HFFc6 (cell line): ENCODE data around the gene CD81. TPM values are rescaled to one million over a fixed set of nuclear protein-coding genes. Genes with fewer than 3 reads are reported as not detected.
"Not testable (repeated sequence)": the region's sequence is repeated elsewhere in the genome, so short reads cannot be mapped to it uniquely, and the experiment has no call there.

ENCODE experiments used
- DNase-seq: peaks from one replicate; pipeline ENCODE4 v3.0.0-alpha.2; 2018
- H3K27ac Mint-ChIP-seq: 2 replicates; pipeline ENCODE4 v1.8.0; 2020; ENCODE audit warnings: mild to moderate bottlenecking, mixed read lengths
- H3K27me3 Mint-ChIP-seq: 2 replicates; pipeline ENCODE4 v1.8.0; 2021; ENCODE audit warnings: mild to moderate bottlenecking, moderate library complexity, mixed read lengths; ENCODE audit not compliant: insufficient read depth
- H3K36me3 Mint-ChIP-seq: 2 replicates; pipeline ENCODE4 v1.8.0; 2021; ENCODE audit warnings: low read depth, mixed read lengths
- H3K4me1 Mint-ChIP-seq: 2 replicates; pipeline ENCODE4 v1.8.0; 2020; ENCODE audit warnings: low read depth, mixed read lengths
- H3K4me3 Mint-ChIP-seq: 2 replicates; pipeline ENCODE4 v1.8.0; 2020; ENCODE audit warnings: mild to moderate bottlenecking, moderate library complexity, mixed read lengths
- H3K9me3 Mint-ChIP-seq: 2 replicates; pipeline ENCODE4 v1.8.0; 2020; ENCODE audit warnings: mild to moderate bottlenecking, mixed read lengths
- CTCF ChIP-seq: fragments of 200-600 bp; sonication (generic); IDR thresholded peaks from 2 replicates; pipeline ENCODE4 v1.5.0; 2021; ENCODE audit warnings: antibody characterized with exemption, mild to moderate bottlenecking
- total RNA-seq, 6 experiments: library from RNA; stranded (reverse); fragmentation: NEBNext Ultra II Directional; extraction: Animal tissue kit (Norgen Biotek cat#: 25700); gene quantifications; 2 replicates in 1 of 6; 3 replicates in 5 of 6; pipeline ENCODE4 v1.2.3, GENCODE V29; 2021

CD81 gene
- total RNA-seq, 6 experiments from 2014 or later = 540 to 738 (median 627) TPM

GRCh38 chr11:2331404-2331803, 45.7 kb upstream of the CD81 start:
- H3K27me3 Mint-ChIP-seq = peaks cover 27% of the 10 kb centered on the region
- H3K4me3 Mint-ChIP-seq = no peak overlapping the region
- peaks cover 17% of the 10 kb centered on the region for H3K36me3 Mint-ChIP-seq
- TF ChIP-seq CTCF = no peak
- no peak for DNase-seq
- peaks cover 2% of the 10 kb centered on the region; the same call in 1 of the 2 replicates for H3K4me1 Mint-ChIP-seq
- peaks cover 17% of the 10 kb centered on the region for H3K9me3 Mint-ChIP-seq
- H3K27ac Mint-ChIP-seq = no peak overlapping the region

- peaks cover 34% of the 10 kb centered on the region for H3K27me3 Mint-ChIP-seq
- not testable (repeated sequence) for H3K27ac Mint-ChIP-seq, H3K4me3 Mint-ChIP-seq, DNase-seq, H3K4me1 Mint-ChIP-seq
- H3K36me3 Mint-ChIP-seq = peaks cover 17% of the 10 kb centered on the region
- H3K9me3 Mint-ChIP-seq = peaks cover 17% of the 10 kb centered on the region
Measured at GRCh38 chr11:2332569-2332968, 44.5 kb upstream of the CD81 start.

GRCh38 chr11:2333486-2334205, 43.5 kb upstream of the CD81 start:
- peaks cover 17% of the 10 kb centered on the region for H3K36me3 Mint-ChIP-seq
- H3K9me3 Mint-ChIP-seq = peaks cover 17% of the 10 kb centered on the region
- not testable (repeated sequence) for H3K27ac Mint-ChIP-seq, H3K4me1 Mint-ChIP-seq, H3K4me3 Mint-ChIP-seq, DNase-seq
- peaks cover 36% of the 10 kb centered on the region for H3K27me3 Mint-ChIP-seq

GRCh38 chr11:2335286-2335685, 41.8 kb upstream of the CD81 start:
- H3K27me3 Mint-ChIP-seq = peaks cover 33% of the 10 kb centered on the region
- not testable (repeated sequence) for H3K27ac Mint-ChIP-seq

GRCh38 chr11:2338760-2339159, 38.4 kb upstream of the CD81 start:
- not testable (repeated sequence) for H3K27ac Mint-ChIP-seq, H3K9me3 Mint-ChIP-seq, H3K4me3 Mint-ChIP-seq, DNase-seq, H3K36me3 Mint-ChIP-seq, H3K4me1 Mint-ChIP-seq
- TF ChIP-seq CTCF = peak; percentile 36; the same call in 1 of the 2 replicates
- H3K27me3 Mint-ChIP-seq = peaks cover 45% of the 10 kb centered on the region

More at GRCh38 chr11:2335286-2335685, 41.8 kb upstream of the CD81 start:
- peaks cover 16% of the 10 kb centered on the region for H3K9me3 Mint-ChIP-seq
- H3K4me3 Mint-ChIP-seq, H3K4me1 Mint-ChIP-seq, DNase-seq: not testable (repeated sequence)
- H3K36me3 Mint-ChIP-seq = peaks cover 11% of the 10 kb centered on the region; the same call in 1 of the 2 replicates

GRCh38 chr11:2342557-2342956, 34.6 kb upstream of the CD81 start:
- Mint-ChIP-seq H3K9me3 (peaks cover 6% of the 10 kb centered on the region), H3K27ac (no peak overlapping the region), H3K36me3 (peaks cover 9% of the 10 kb centered on the region; the same call in 1 of the 2 replicates), H3K4me3 (no peak overlapping the region), H3K4me1 (no peaks in the 10 kb centered on the region), H3K27me3 (peaks cover 39% of the 10 kb centered on the region)
- no peak for DNase-seq
- TF ChIP-seq CTCF = no peak

GRCh38 chr11:2342981-2343380, 34.1 kb upstream of the CD81 start:
- TF ChIP-seq CTCF = no peak
- Mint-ChIP-seq H3K4me3 (no peak overlapping the region), H3K27ac (no peak overlapping the region), H3K4me1 (no peaks in the 10 kb centered on the region), H3K9me3 (peaks cover 6% of the 10 kb centered on the region), H3K27me3 (peaks cover 35% of the 10 kb centered on the region), H3K36me3 (peaks cover 9% of the 10 kb centered on the region; the same call in 1 of the 2 replicates)
- no peak for DNase-seq
